Adipocyte (in vitro differentiated cells): Measurements from ENCODE around the gene C4BPB.

Source experiments
- DNase-seq: peaks from one replicate; pipeline ENCODE4 v3.0.0-alpha.2; 2015; ENCODE audit warnings: low read depth
- H3K27me3 ChIP-seq: replicated peaks from 2 replicates; pipeline ENCODE4 v1.7.0; 2013; ENCODE audit warnings: mild to moderate bottlenecking, low read length, moderate library complexity; ENCODE audit not compliant: control insufficient read depth, insufficient read depth
- H3K36me3 ChIP-seq: 2 replicates; pipeline ENCODE4 v1.7.0; 2013; ENCODE audit warnings: low read length, mild to moderate bottlenecking, moderate library complexity; ENCODE audit not compliant: control insufficient read depth, insufficient read depth, severe bottlenecking
- H3K4me1 ChIP-seq: 2 replicates; pipeline ENCODE4 v1.7.0; 2013; ENCODE audit warnings: mild to moderate bottlenecking, low read length, moderate library complexity; ENCODE audit not compliant: control insufficient read depth, insufficient read depth
- H3K4me3 ChIP-seq: 2 replicates; pipeline ENCODE4 v1.7.0; 2013; ENCODE audit warnings: mild to moderate bottlenecking, low read length, moderate library complexity
- H3K9ac ChIP-seq: 2 replicates; pipeline ENCODE4 v1.7.0; 2013; ENCODE audit warnings: mild to moderate bottlenecking, low read length, moderate library complexity
- H3K9me3 ChIP-seq: 2 replicates; pipeline ENCODE4 v1.7.0; 2013; ENCODE audit warnings: mild to moderate bottlenecking, low read length, moderate library complexity; ENCODE audit not compliant: control insufficient read depth

C4BPB gene

DNA sequence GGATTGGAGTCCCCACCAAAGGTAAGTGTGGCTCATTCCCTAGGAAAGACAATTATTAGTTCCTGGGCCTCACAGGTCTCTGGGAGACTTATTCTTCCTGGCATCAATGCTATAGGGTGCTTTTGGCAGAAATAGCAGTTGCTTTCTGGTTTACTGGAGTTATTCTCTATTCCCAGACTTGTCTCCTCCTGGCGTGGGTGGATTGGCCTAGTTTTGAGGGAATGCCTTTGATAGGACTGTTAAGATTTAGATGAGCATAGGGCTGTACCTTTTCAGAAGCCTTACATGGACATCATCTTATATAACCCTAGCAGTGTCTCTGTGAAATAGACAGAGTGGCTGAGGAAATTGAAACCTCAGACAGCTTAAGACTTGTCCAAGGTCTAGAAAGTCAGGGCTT lies 26.6 kb upstream of the C4BPB start:
- Histone ChIP-seq H3K9ac (no peak overlapping the region), H3K4me3 (no peak overlapping the region), H3K27me3 (no peaks in the 10 kb centered on the region), H3K36me3 (peaks cover 52% of the 10 kb centered on the region), H3K9me3 (no peaks in the 10 kb centered on the region), H3K4me1 (no peaks in the 10 kb centered on the region)
- no peak for DNase-seq

DNA sequence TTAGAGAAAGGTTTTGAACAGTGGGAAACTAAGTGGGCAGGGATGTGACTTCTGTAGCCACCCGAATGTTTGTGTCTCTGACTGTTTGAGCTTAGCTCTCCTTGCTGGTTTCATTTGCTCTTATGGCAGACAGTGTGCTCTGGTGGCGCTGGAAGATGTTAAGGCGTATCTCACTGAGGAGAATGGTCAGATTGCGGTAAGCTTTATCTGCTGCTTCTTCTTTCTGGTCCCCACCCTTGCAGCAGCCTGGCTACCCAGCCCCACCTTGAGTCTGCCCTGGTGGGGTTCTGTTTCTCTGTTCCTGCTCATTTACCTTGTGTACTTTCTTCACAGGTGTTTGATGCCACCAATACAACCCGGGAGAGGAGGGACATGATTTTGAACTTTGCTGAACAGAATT lies 25.6 kb upstream of the C4BPB start:
- Histone ChIP-seq H3K4me3 (no peak overlapping the region), H3K4me1 (no peaks in the 10 kb centered on the region), H3K9ac (no peak overlapping the region), H3K36me3 (peaks cover 61% of the 10 kb centered on the region), H3K27me3 (no peaks in the 10 kb centered on the region), H3K9me3 (no peaks in the 10 kb centered on the region)
- no peak for DNase-seq

DNA sequence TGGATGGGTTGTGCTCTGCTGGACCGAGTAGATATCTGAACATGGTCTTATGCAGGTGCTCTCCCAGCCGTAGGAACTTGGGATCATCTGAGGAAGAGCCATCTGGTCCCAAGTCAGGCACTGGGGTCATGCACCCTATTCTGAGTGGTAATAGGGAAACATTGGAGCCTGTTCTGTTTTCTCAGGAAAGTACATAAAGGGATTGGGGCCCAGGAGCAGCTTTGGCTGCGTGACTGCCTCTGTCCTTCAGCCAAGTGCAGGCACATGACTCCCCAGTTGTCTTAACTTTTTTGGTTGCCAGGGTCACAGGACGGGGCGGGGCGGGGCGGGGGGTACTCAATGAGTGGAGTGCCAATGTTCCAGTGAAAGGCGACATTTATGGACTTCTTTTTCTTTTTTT lies 24.1 kb upstream of the C4BPB start:
- H3K9me3 ChIP-seq, result no peaks in the 10 kb centered on the region
- H3K4me1 ChIP-seq, result no peaks in the 10 kb centered on the region
- H3K27me3 ChIP-seq, result no peaks in the 10 kb centered on the region
- DNase-seq, result no peak
- H3K9ac ChIP-seq, result no peak overlapping the region
- H3K36me3 ChIP-seq, result peaks cover 75% of the 10 kb centered on the region
- no peak overlapping the region for H3K4me3 ChIP-seq

DNA sequence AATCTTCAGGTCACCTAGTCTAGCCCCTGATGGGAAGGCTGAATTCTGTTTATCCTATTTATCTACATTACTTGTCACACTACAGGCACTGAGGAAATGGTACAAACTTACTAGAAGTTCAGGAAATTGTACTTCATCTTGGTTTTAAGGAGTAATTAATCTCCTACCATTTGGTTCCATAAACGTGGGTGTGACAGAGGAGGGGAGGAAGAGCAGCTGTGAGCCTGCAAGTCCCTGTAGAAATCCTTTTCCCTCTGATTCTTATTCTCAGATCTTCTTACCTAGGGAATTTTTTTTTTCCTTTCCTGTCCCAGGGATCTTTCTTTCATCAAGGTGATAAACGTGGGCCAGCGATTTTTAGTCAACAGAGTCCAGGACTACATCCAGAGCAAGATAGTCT lies 21.5 kb upstream of the C4BPB start:
- Histone ChIP-seq H3K36me3 (peaks cover 85% of the 10 kb centered on the region), H3K27me3 (no peaks in the 10 kb centered on the region), H3K9ac (no peak overlapping the region), H3K4me1 (no peaks in the 10 kb centered on the region), H3K9me3 (no peaks in the 10 kb centered on the region), H3K4me3 (no peak overlapping the region)
- no peak for DNase-seq

DNA sequence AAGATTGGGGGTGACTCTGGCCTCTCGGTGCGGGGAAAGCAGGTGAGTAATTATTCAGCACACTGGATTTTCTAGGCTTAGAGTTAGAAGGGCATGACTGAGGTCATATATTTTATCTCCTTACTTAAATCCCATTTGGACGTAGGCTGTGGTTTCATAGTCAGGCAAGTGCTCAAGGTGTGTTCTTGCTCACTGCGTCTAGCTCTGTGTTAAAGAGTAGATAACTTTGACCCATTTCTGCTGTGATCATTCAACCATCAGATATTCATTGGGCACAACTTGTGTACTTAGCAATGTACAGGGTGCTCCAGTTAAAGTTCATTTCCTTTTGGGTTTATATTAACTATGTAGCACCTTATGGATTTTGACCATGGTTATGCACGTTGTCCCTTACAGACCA lies 21.0 kb upstream of the C4BPB start:
- DNase-seq, result no peak

DNA sequence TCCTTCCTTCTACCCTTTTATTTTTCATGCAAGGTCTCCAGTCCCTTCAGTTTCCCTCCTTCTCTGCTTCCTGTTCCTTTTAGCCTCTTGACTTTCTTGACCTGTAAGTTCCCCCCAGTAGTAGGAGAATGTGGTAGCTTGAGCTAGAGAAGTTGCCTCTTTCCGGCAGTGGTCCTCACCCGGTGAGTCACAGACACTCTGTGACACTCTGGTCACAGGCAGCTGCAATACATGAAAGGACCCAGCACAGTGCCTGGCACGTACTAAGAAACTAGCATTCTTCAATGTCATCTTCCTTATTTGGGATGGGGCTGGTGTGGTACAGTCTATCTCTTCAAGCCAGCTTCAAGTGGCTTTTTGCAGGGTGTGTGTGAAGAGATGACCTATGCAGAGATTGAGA lies 19.6 kb upstream of the C4BPB start:
- H3K27me3 ChIP-seq, result no peaks in the 10 kb centered on the region
- peaks cover 71% of the 10 kb centered on the region for H3K36me3 ChIP-seq
- peaks cover 14% of the 10 kb centered on the region for H3K4me1 ChIP-seq
- no peaks in the 10 kb centered on the region for H3K9me3 ChIP-seq
- no peak overlapping the region for H3K4me3 ChIP-seq
- no peak overlapping the region for H3K9ac ChIP-seq
- no peak for DNase-seq

More for the DNA sequence above, 21.0 kb upstream of the C4BPB start:
- Histone ChIP-seq H3K4me1 (peaks cover under 1% of the 10 kb centered on the region), H3K9ac (no peak overlapping the region), H3K27me3 (no peaks in the 10 kb centered on the region), H3K36me3 (peaks cover 85% of the 10 kb centered on the region), H3K9me3 (no peaks in the 10 kb centered on the region), H3K4me3 (no peak overlapping the region)

DNA sequence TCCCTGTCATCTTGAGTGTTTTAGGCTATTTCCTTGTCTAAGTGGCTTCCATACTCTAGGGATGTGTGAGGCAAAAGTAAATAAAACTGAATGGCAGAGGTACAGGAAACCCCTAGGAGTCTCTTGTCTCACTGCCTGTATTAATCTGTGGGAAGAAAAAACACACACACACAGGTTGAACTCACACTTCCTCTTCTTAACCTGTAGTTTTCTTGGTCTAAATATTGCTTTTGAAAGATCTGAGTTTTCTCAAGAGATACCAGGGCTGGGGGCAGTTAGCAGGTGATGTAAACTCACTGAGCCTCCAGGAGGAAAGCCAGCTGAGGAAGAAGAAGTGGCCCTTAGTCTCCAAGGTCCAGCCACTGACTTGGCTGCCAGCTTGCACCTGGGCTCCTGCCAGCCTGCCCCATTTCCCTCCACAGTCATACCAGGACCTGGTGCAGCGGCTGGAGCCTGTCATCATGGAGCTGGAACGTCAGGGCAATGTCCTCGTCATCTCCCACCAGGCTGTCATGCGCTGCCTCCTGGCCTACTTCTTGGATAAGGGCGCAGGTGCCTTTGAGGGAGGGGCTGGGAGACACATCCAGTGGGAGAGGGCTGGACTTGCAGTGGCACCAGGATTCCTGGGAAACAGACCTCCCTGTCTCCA lies 18.7 kb upstream of the C4BPB start:
- H3K4me1 ChIP-seq, result peaks cover 14% of the 10 kb centered on the region
- no peaks in the 10 kb centered on the region for H3K9me3 ChIP-seq
- H3K4me3 ChIP-seq, result no peak overlapping the region
- no peak overlapping the region for H3K9ac ChIP-seq
- H3K27me3 ChIP-seq, result no peaks in the 10 kb centered on the region
- peaks cover 63% of the 10 kb centered on the region for H3K36me3 ChIP-seq
- no peak for DNase-seq

DNA sequence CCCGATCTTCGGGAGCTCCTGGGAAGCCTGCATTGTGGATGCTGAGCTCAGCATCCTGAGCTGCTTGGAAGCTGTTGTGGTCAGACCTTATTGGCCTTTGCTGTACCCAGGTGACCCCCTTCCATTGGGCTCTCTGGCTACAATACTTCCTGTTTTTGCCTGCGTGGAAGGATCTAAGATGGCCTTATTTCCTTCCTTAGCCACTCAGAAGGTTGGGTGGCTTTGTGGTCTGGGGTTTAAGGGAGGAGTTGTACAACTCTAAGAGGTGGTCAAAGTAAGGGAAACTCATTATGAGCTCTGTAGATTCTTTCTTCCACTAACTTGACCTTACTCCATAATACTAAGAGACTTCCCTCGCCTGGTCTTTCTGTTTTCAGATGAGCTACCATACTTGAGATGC lies 17.8 kb upstream of the C4BPB start:
- H3K4me3 ChIP-seq, result no peak overlapping the region
- DNase-seq, result no peak
- no peaks in the 10 kb centered on the region for H3K27me3 ChIP-seq
- H3K36me3 ChIP-seq, result peaks cover 60% of the 10 kb centered on the region
- H3K9me3 ChIP-seq, result no peaks in the 10 kb centered on the region
- peaks cover 14% of the 10 kb centered on the region for H3K4me1 ChIP-seq
- H3K9ac ChIP-seq, result no peak overlapping the region

DNA sequence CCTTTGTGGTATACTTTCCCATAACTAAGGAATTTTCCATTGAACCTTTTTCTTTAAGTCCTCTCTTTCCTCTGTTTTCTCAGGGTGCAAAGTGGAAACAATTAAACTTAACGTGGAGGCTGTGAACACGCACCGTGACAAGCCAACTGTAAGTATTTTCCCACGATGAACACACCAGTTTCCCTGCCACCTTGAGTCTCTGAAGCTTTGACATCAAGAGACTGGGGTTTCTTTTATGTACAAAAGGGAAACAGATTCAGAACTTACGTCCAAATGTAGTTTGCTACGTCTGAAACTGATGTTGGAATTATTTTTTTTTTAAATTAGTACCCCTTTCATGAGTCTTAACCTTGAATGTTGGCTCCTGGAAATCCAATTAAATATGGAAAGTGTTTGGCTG lies 17.2 kb upstream of the C4BPB start:
- peaks cover 54% of the 10 kb centered on the region for H3K36me3 ChIP-seq
- H3K27me3 ChIP-seq, result no peaks in the 10 kb centered on the region
- peaks cover 14% of the 10 kb centered on the region for H3K4me1 ChIP-seq
- no peak for DNase-seq
- no peak overlapping the region for H3K9ac ChIP-seq
- H3K4me3 ChIP-seq, result no peak overlapping the region
- no peaks in the 10 kb centered on the region for H3K9me3 ChIP-seq

DNA sequence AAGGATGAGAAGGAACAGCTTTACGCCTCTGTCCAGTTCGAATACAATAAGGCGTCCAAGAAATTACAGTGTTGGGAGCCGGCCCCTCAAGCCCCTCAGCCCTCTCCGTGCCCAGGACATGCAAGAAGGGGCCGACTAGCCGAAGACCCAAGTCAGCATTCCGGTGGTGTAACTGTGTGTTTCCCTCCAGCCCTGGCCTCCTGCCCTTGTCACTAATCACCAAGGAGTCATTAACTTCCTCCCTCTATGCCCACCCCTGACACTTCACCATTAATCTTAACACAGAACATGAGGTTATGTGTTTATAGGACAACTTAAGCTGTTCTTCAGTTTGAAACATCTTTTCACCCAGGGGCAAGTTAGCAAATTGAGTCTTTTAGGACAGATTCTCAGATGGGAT lies 16.4 kb upstream of the C4BPB start:
- H3K9ac ChIP-seq, result no peak overlapping the region
- DNase-seq, result no peak
- no peak overlapping the region for H3K4me3 ChIP-seq
- no peaks in the 10 kb centered on the region for H3K9me3 ChIP-seq
- peaks cover 50% of the 10 kb centered on the region for H3K36me3 ChIP-seq
- H3K4me1 ChIP-seq, result peaks cover 17% of the 10 kb centered on the region
- no peaks in the 10 kb centered on the region for H3K27me3 ChIP-seq

DNA sequence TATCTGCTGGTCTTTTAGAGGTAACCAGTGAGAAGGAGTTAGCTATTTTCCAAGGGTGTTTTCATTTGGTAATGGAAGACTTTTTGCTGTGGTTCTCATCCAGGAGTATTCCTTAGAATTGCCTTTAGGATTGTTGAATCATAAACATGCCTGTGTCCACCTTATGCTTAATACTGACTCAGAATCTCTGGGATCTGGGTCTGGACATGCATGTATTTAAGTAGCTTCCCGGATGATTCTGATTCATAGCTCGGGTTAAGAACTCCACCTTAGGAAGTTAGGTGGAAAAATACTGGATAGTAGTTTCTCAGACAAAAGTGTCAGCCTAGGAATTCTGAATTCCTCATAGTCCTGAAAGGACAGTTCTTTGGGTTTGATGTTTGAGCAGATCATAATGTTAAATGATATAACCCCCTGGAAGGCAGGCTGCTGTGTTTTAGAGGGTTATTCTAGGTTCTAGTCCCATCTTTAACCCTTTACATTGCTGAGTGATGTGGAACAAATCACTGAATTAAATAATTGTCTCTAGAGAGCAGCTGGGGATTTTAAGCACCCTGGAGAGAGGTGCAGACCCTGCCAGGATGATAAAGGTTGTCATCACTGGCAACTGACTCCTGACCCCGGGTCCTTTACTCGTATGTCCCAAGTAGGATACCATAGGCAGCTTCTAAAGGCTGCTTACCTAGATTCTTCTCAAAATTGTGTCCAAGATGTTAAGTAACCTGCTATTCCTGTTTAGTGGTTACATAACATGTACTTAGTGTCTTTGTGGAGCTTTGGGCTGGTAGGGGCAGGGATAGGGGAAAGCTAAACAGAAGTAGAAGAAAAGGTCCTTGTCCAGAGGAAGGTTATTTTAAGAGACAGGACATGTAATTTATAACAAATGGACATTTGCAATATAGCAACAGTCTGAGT lies 14.5 kb upstream of the C4BPB start:
- Histone ChIP-seq H3K9ac (no peak overlapping the region), H3K4me1 (peaks cover 30% of the 10 kb centered on the region), H3K36me3 (peaks cover 35% of the 10 kb centered on the region), H3K9me3 (no peaks in the 10 kb centered on the region), H3K27me3 (no peaks in the 10 kb centered on the region), H3K4me3 (no peak overlapping the region)
- no peak for DNase-seq
